Type B pancreatic cell (in vitro differentiated cells): ENCODE data around the gene SPTBN2. TPM values are rescaled to one million over a fixed set of nuclear protein-coding genes. Genes with fewer than 3 reads are reported as not detected.

Source experiments
- DNase-seq: peaks from one replicate; pipeline ENCODE4 v3.0.0; 2021; ENCODE audit warnings: mixed read lengths; ENCODE audit not compliant: unreplicated experiment; ENCODE audit errors: extremely low spot score
- H3K27ac Mint-ChIP-seq: 2 replicates; pipeline ENCODE4 v1.8.0; 2021; ENCODE audit warnings: mild to moderate bottlenecking, mixed read lengths
- H3K27me3 Mint-ChIP-seq: 2 replicates; pipeline ENCODE4 v1.8.0; 2021; ENCODE audit warnings: mixed read lengths
- H3K36me3 Mint-ChIP-seq: 2 replicates; pipeline ENCODE4 v1.8.0; 2021; ENCODE audit warnings: mixed read lengths
- H3K4me1 Mint-ChIP-seq: one replicate; pipeline ENCODE4 v1.8.0; 2021; ENCODE audit warnings: mixed read lengths; ENCODE audit not compliant: unreplicated experiment
- H3K4me3 Mint-ChIP-seq: 2 replicates; pipeline ENCODE4 v1.8.0; 2021; ENCODE audit warnings: mild to moderate bottlenecking, mixed read lengths
- H3K9me3 Mint-ChIP-seq: 2 replicates; pipeline ENCODE4 v1.8.0; 2021; ENCODE audit warnings: mixed read lengths
- total RNA-seq: library from RNA; stranded (reverse); gene quantifications from 2 replicates; pipeline ENCODE4 v1.2.1, GENCODE V29; 2021; ENCODE audit warnings: low replicate concordance
- TF ChIP-seq, protein P1 (sequence below): fragments of 200-600 bp; sonication (generic); conservative IDR thresholded peaks from 2 replicates; pipeline ENCODE4 v1.5.0; 2021; ENCODE audit warnings: antibody characterized with exemption, mild to moderate bottlenecking

The SPTBN2 gene
- total RNA-seq, 1 donor from 2014 or later: 56.0 TPM

GRCh38 chr11:66663741-66664296 is 65.2 kb downstream of the SPTBN2 start:
- TF ChIP-seq, protein P1, sequence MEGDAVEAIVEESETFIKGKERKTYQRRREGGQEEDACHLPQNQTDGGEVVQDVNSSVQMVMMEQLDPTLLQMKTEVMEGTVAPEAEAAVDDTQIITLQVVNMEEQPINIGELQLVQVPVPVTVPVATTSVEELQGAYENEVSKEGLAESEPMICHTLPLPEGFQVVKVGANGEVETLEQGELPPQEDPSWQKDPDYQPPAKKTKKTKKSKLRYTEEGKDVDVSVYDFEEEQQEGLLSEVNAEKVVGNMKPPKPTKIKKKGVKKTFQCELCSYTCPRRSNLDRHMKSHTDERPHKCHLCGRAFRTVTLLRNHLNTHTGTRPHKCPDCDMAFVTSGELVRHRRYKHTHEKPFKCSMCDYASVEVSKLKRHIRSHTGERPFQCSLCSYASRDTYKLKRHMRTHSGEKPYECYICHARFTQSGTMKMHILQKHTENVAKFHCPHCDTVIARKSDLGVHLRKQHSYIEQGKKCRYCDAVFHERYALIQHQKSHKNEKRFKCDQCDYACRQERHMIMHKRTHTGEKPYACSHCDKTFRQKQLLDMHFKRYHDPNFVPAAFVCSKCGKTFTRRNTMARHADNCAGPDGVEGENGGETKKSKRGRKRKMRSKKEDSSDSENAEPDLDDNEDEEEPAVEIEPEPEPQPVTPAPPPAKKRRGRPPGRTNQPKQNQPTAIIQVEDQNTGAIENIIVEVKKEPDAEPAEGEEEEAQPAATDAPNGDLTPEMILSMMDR: no peak
- Mint-ChIP-seq H3K4me1 (peaks cover 4% of the 10 kb centered on the region), H3K36me3 (peaks cover 35% of the 10 kb centered on the region), H3K27me3 (no peaks in the 10 kb centered on the region), H3K4me3 (no peak overlapping the region), H3K9me3 (no peaks in the 10 kb centered on the region), H3K27ac (no peak overlapping the region)
- DNase-seq: peak; percentile 32

DNA sequence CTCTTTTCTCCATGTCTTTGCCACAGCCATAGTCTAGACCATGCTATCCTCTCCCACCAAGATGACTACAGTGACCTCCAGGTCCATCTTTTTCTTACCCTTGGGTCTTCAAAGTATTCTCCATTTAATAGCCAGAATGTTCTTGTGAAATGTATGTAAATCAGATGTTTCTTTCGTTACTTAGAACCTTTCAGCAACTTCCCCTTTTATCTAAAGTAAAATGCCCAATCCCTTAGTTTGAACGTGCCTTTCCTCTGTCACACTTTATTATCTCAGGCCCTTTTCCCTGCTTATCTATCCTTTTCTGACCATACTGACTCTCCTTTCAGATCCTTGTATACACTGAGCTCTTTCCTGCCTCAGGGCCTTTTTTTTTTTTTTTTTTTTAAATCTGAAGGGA is 69.3 kb downstream of the SPTBN2 start:
- DNase-seq: no peak
- peaks cover 4% of the 10 kb centered on the region for H3K4me1 Mint-ChIP-seq
- no peaks in the 10 kb centered on the region for H3K27me3 Mint-ChIP-seq
- TF ChIP-seq, protein P1: no peak
- no peak overlapping the region for H3K4me3 Mint-ChIP-seq
- H3K27ac Mint-ChIP-seq: peak overlapping the region; percentile 2
- H3K36me3 Mint-ChIP-seq: peaks cover 20% of the 10 kb centered on the region
- H3K9me3 Mint-ChIP-seq: no peaks in the 10 kb centered on the region

DNA sequence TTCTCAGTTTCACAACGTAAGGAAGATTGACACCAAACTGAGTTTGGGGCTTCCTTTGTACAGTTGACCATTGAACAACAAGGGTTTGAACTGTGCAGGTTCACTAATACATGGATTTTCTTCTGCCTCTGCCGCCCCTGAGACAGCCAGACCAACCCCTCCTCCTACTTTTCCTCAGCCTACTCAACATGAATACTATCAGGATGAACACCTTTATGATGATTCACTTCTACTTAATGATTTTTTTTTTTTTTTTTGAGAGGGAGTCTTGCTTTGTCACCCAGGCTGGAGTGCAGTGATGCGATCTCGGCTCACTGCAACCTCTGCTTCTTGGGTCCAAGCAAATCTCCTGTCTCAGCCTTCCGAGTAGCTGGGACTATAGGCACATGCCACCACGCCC is 75.9 kb downstream of the SPTBN2 start:
- Mint-ChIP-seq H3K36me3 (peaks cover 28% of the 10 kb centered on the region), H3K27ac (no peak overlapping the region), H3K4me3 (no peak overlapping the region), H3K27me3 (no peaks in the 10 kb centered on the region), H3K9me3 (no peaks in the 10 kb centered on the region), H3K4me1 (peaks cover 4% of the 10 kb centered on the region)
- DNase-seq: no peak
- TF ChIP-seq, protein P1: no peak

DNA sequence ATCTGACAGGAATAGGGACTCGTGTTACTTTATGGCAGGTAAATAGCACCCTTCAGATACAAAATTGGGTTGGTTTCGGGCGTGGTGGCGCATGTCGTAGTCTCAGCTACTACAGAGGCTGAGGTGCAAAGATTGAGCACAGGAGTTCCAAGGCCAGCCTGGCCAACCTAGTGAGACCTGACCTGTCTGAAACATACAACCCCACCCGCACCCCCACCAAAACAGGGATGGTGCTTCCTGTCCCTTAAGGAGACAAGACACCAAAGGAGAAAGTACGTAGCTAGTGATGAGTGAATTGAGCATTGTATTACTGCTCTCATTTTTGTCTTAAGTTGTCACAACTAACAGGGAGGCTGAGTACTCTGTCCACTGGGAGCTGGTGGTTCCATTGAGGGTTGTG is 76.4 kb downstream of the SPTBN2 start:
- Mint-ChIP-seq H3K4me1 (peaks cover 4% of the 10 kb centered on the region), H3K9me3 (no peaks in the 10 kb centered on the region), H3K4me3 (no peak overlapping the region), H3K27me3 (no peaks in the 10 kb centered on the region), H3K27ac (no peak overlapping the region), H3K36me3 (peaks cover 30% of the 10 kb centered on the region)
- DNase-seq: no peak
- TF ChIP-seq, protein P1: no peak

DNA sequence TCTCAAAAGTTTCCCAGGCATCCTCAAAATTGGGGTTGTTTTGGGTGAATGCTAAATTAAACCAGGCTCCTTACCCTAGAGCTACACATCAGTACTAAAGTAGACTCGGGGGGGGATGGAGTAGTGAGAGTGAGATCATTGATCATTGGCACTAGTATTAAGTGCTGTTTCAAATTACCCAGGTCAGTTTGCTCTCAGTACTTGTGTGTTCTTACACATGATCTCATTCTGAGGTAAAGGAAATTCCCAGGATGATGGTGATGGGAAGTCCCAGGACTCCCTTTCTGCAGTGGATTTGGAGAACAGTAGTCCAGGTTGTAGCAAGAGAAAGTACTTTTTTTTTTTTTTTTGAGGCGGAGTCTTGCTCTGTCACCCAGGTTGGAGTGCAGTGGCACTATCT is 78.0 kb downstream of the SPTBN2 start:
- TF ChIP-seq, protein P1: no peak
- no peak overlapping the region for H3K4me3 Mint-ChIP-seq
- no peak for DNase-seq
- peaks cover 4% of the 10 kb centered on the region for H3K4me1 Mint-ChIP-seq
- no peaks in the 10 kb centered on the region for H3K27me3 Mint-ChIP-seq
- no peaks in the 10 kb centered on the region for H3K9me3 Mint-ChIP-seq
- H3K27ac Mint-ChIP-seq: no peak overlapping the region
- H3K36me3 Mint-ChIP-seq: peaks cover 46% of the 10 kb centered on the region

DNA sequence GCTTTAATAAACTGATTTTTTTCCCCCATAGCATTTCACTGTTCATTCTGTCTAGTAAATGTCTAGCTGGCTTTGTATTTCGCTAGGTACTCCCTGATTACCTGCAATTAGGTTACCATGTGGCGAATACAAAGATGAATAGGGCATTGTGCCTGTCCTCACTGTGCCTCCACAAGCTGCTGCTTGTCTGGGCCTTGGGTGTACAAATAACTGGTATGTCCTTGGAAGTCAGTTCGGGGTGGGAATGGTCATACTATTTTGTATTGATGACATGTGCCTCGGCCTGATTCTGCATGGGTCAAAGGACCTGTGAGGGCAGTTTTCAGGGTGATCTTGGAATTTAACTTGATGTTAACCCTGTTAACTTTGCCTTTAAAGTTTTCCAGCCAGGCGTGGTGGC is 79.1 kb downstream of the SPTBN2 start:
- H3K4me1 Mint-ChIP-seq: peaks cover 8% of the 10 kb centered on the region
- TF ChIP-seq, protein P1: no peak
- no peak overlapping the region for H3K4me3 Mint-ChIP-seq
- peaks cover 51% of the 10 kb centered on the region for H3K36me3 Mint-ChIP-seq
- no peaks in the 10 kb centered on the region for H3K9me3 Mint-ChIP-seq
- peak overlapping the region; percentile 56 for H3K27ac Mint-ChIP-seq
- no peaks in the 10 kb centered on the region for H3K27me3 Mint-ChIP-seq
- no peak for DNase-seq
